OCI-LY1 (cell line): ENCODE data around the gene SCOC.
A peak's percentile ranks its signal among the peaks of the same experiment; 100 is the strongest.

Source experiments
- H2AFZ ChIP-seq: fragments of 200-600 bp; sonication (generic), shearing (Covaris generic); 2 replicates; pipeline ENCODE4 v1.6.0; 2014; ENCODE audit warnings: antibody characterized with exemption, mild to moderate bottlenecking, low read length
- H3F3A ChIP-seq: fragments of 200-600 bp; sonication (generic), shearing (Covaris generic); 2 replicates; pipeline ENCODE4 v1.6.0; 2014; ENCODE audit warnings: mild to moderate bottlenecking, antibody characterized with exemption, low read length, moderate library complexity; ENCODE audit not compliant: insufficient read depth
- H3K27ac ChIP-seq: fragments of 200-600 bp; sonication (generic); 2 replicates; pipeline ENCODE4 v1.5.1; 2014; ENCODE audit warnings: low read length, mixed run types, mild to moderate bottlenecking, low read depth; ENCODE audit not compliant: poor library complexity, severe bottlenecking
- H3K27me3 ChIP-seq: fragments of 200-600 bp; sonication (generic); 2 replicates; pipeline ENCODE4 v1.6.0; 2014; ENCODE audit warnings: antibody characterized with exemption, mild to moderate bottlenecking, low read length, moderate library complexity; ENCODE audit not compliant: insufficient read depth
- H3K36me3 ChIP-seq: fragments of 200-600 bp; sonication (generic); 2 replicates; pipeline ENCODE4 v1.6.1; 2014; ENCODE audit warnings: mild to moderate bottlenecking, antibody characterized with exemption, low read length, moderate library complexity, mixed read lengths; ENCODE audit not compliant: insufficient read depth
- H3K4me1 ChIP-seq: fragments of 200-600 bp; sonication (generic); 2 replicates; pipeline ENCODE4 v1.5.1; 2014; ENCODE audit warnings: mild to moderate bottlenecking, low read length, moderate library complexity; ENCODE audit not compliant: insufficient read depth, severe bottlenecking
- H3K4me2 ChIP-seq: fragments of 200-600 bp; sonication (generic), shearing (Covaris generic); 2 replicates; pipeline ENCODE4 v1.6.1; 2014; ENCODE audit warnings: low read length
- H3K4me3 ChIP-seq: fragments of 200-600 bp; sonication (generic); 2 replicates; pipeline ENCODE4 v1.5.1; 2014; ENCODE audit warnings: low read length, low read depth, mild to moderate bottlenecking, mixed read lengths; ENCODE audit not compliant: poor library complexity, severe bottlenecking
- H3K79me2 ChIP-seq: fragments of 200-600 bp; shearing (Covaris generic); 2 replicates; pipeline ENCODE4 v1.6.1; 2016; ENCODE audit warnings: mixed run types, low read length, mixed read lengths; ENCODE audit not compliant: insufficient read depth
- H3K9ac ChIP-seq: fragments of 200-600 bp; sonication (generic), shearing (Covaris generic); 2 replicates; pipeline ENCODE4 v1.6.1; 2014; ENCODE audit warnings: mild to moderate bottlenecking, low read length, mixed read lengths
- H3K9me2 ChIP-seq: fragments of 200-600 bp; sonication (generic), shearing (Covaris generic); 2 replicates; pipeline ENCODE4 v1.6.1; 2014; ENCODE audit warnings: low read depth, mild to moderate bottlenecking, low read length, mixed read lengths
- H3K9me3 ChIP-seq: fragments of 200-600 bp; shearing (Covaris generic); 2 replicates; pipeline ENCODE4 v1.6.1; 2014; ENCODE audit warnings: low read length, mixed read lengths
- H4K20me1 ChIP-seq: fragments of 200-600 bp; sonication (generic), shearing (Covaris generic); 2 replicates; pipeline ENCODE4 v1.6.0; 2016; ENCODE audit warnings: mild to moderate bottlenecking, low read length; ENCODE audit not compliant: insufficient read depth
- CTCF ChIP-seq: fragments of 200-600 bp; sonication (generic), shearing (Covaris generic); IDR thresholded peaks from 2 replicates; pipeline ENCODE4 v1.5.1; 2017; ENCODE audit warnings: mild to moderate bottlenecking, antibody characterized with exemption, low read length, moderate library complexity, mixed read lengths
- EZH2 ChIP-seq: fragments of 200-600 bp; sonication (generic), shearing (Covaris generic); IDR thresholded peaks from 2 replicates; pipeline ENCODE4 v1.8.0; 2017; ENCODE audit warnings: borderline replicate concordance, mixed run types, mild to moderate bottlenecking, antibody characterized with exemption, low read length, moderate library complexity, mixed read lengths

The SCOC gene

GRCh38 chr4:140373328-140374129, at the start of gene SCOC:
SCOC (plus strand) TSS chr4:140373646; CDS start chr4:140379171, 5,525 bp downstream.
- no peaks in the 10 kb centered on the region for H3F3A ChIP-seq
- H3K27me3 ChIP-seq = no peaks in the 10 kb centered on the region
- peaks cover 7% of the 10 kb centered on the region for H3K79me2 ChIP-seq
- H3K9me3 ChIP-seq = no peaks in the 10 kb centered on the region
- no peak within 1 kb of the TSS for H3K27ac ChIP-seq
- H3K4me1 ChIP-seq = peaks cover 25% of the 10 kb centered on the region
- H3K9me2 ChIP-seq = no peaks in the 10 kb centered on the region
- no peaks in the 10 kb centered on the region for H4K20me1 ChIP-seq
- peak within 1 kb of the TSS; percentile 98 for H3K4me3 ChIP-seq
- peak within 1 kb of the TSS; percentile 89 for H2AFZ ChIP-seq
- H3K4me2 ChIP-seq = peak within 1 kb of the TSS; percentile 99
- H3K36me3 ChIP-seq = no peaks in the 10 kb centered on the region
- peak within 1 kb of the TSS; percentile 96 for H3K9ac ChIP-seq
- TF ChIP-seq EZH2 = no peak
- no peak for TF ChIP-seq CTCF

- peak; percentile 42; the same call in 1 of the 2 replicates for TF ChIP-seq CTCF
- TF ChIP-seq EZH2 = no peak
- H3K79me2 ChIP-seq = no peaks in the 10 kb centered on the region
- H3K9me3 ChIP-seq = peaks cover 6% of the 10 kb centered on the region; the same call in 1 of the 2 replicates
- H4K20me1 ChIP-seq = no peaks in the 10 kb centered on the region
- H3K36me3 ChIP-seq = no peaks in the 10 kb centered on the region
- no peaks in the 10 kb centered on the region for H3K27me3 ChIP-seq
- no peaks in the 10 kb centered on the region for H3K4me1 ChIP-seq
- H3K4me3 ChIP-seq = no peak overlapping the region
- no peaks in the 10 kb centered on the region for H3F3A ChIP-seq
- H3K9ac ChIP-seq = no peak overlapping the region
- no peak overlapping the region for H3K4me2 ChIP-seq
- H3K27ac ChIP-seq = no peak overlapping the region
- H2AFZ ChIP-seq = no peak overlapping the region
- no peaks in the 10 kb centered on the region for H3K9me2 ChIP-seq
These were observed 47.0 kb upstream of the SCOC start for GRCh38 chr4:140326395-140326993.

- no peak for TF ChIP-seq EZH2
- TF ChIP-seq CTCF = peak; percentile 52
- Histone ChIP-seq H2AFZ (no peak overlapping the region), H3K27me3 (no peaks in the 10 kb centered on the region; the same call in 1 of the 2 replicates), H3K36me3 (no peaks in the 10 kb centered on the region), H3K4me3 (no peak overlapping the region), H3K79me2 (no peaks in the 10 kb centered on the region), H3K27ac (no peak overlapping the region), H3F3A (no peaks in the 10 kb centered on the region), H4K20me1 (no peaks in the 10 kb centered on the region), H3K9ac (no peak overlapping the region), H3K9me3 (no peaks in the 10 kb centered on the region), H3K4me2 (no peak overlapping the region), H3K4me1 (no peaks in the 10 kb centered on the region), H3K9me2 (no peaks in the 10 kb centered on the region)
These were observed 43.0 kb upstream of the SCOC start for GRCh38 chr4:140330311-140330900.
